ENCODE measurements around the gene TMEM174.

DNA sequence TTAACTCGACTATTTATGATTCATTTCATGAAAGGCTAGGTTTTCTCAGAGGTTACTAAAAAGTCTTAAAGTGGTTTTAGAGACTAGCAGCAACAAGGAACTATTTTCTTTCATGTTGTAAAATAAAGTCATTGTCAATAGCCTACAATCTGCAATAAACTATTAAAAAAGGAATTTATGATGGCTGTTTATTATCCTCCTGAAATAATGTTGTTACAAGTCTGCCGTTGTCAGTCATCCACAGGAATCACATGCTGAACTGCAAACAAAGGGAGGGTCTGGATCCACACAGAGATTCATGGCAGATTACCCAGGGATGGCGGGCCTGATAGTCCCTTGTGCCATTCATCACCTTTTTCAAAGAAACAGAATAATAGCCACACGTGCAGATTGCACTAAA lies 49.2 kb downstream of the TMEM174 start:
- TF ChIP-seq CTCF (IDR thresholded peaks at IDR 0.05) (no peak), POLR2A (IDR thresholded peaks at IDR 0.05) (no peak)

Data from vagina (tissue), 2 donors.